Common myeloid progenitor, CD34-positive (primary cell): ENCODE results near the gene MEIG1.
"Not testable (repeated sequence)": the region's sequence is repeated elsewhere in the genome, so short reads cannot be mapped to it uniquely, and the experiment has no call there.

ENCODE experiments used
- CTCF ChIA-PET: fragments of 350-600 bp; sonication (Branson Sonifier 250); formaldehyde crosslinking; loops from one replicate; lab custom pipeline; 2021; ENCODE audit warnings: antibody characterized with exemption; lab: Charles Lee
- POLR2A ChIA-PET: fragments of 350-600 bp; sonication (Branson Sonifier 250); formaldehyde crosslinking; loops from one replicate; lab custom pipeline; 2021; ENCODE audit warnings: antibody characterized with exemption; lab: Charles Lee
- DNase-seq, 3 donors: peaks; one replicate each; pipeline versions ENCODE4 v3.0.0 to v3.0.0-alpha.2; 2013
- H3K27ac ChIP-seq, 2 experiments: 1 replicate in 1 of 2; 2 replicates in 1 of 2; pipeline ENCODE4 v1.7.0; 2013; ENCODE audit warnings: inconsistent platforms in 2 of 2, low read length in 2 of 2, mild to moderate bottlenecking in 2 of 2, low read depth in 1 of 2, moderate library complexity in 1 of 2; ENCODE audit not compliant: severe bottlenecking in 2 of 2, insufficient read depth in 1 of 2, poor library complexity in 1 of 2
- H3K27me3 ChIP-seq, 5 experiments: replicated peaks in 2 of 5; 1 replicate in 3 of 5; 2 replicates in 2 of 5; pipeline versions ENCODE4 v1.6.1 to v1.7.0; 2013; ENCODE audit warnings: low read length in 4 of 5, mild to moderate bottlenecking in 2 of 5, moderate library complexity in 2 of 5, inconsistent platforms in 1 of 5; ENCODE audit not compliant: insufficient read depth in 5 of 5, control insufficient read depth in 4 of 5
- H3K36me3 ChIP-seq, 4 experiments: 1 replicate in 2 of 4; 2 replicates in 2 of 4; pipeline versions ENCODE4 v1.6.1 to v1.7.0; 2013; ENCODE audit warnings: low read length in 3 of 4, control low read depth in 1 of 4, mild to moderate bottlenecking in 1 of 4; ENCODE audit not compliant: control insufficient read depth in 4 of 4, insufficient read depth in 4 of 4
- H3K4me1 ChIP-seq, 4 experiments: 1 replicate in 3 of 4; 2 replicates in 1 of 4; pipeline versions ENCODE4 v1.6.1 to v1.7.1; 2013; ENCODE audit warnings: low read length in 3 of 4, mild to moderate bottlenecking in 3 of 4, control low read depth in 1 of 4, inconsistent platforms in 1 of 4, moderate library complexity in 1 of 4; ENCODE audit not compliant: control insufficient read depth in 4 of 4, insufficient read depth in 4 of 4; ENCODE audit errors: control extremely low read depth in 1 of 4
- H3K4me3 ChIP-seq, 7 experiments: 1 replicate in 4 of 7; 2 replicates in 3 of 7; pipeline versions ENCODE4 v1.5.1 to v1.7.0; 2013; ENCODE audit warnings: mild to moderate bottlenecking in 7 of 7, low read length in 6 of 7, moderate library complexity in 6 of 7, inconsistent platforms in 2 of 7, low read depth in 2 of 7, control low read depth in 1 of 7; ENCODE audit not compliant: insufficient read depth in 4 of 7, control insufficient read depth in 1 of 7; ENCODE audit errors: extremely low read depth in 1 of 7
- H3K9me3 ChIP-seq, 5 experiments: 1 replicate in 4 of 5; 2 replicates in 1 of 5; pipeline versions ENCODE4 v1.6.1 to v1.7.1; 2013; ENCODE audit warnings: low read length in 4 of 5, mild to moderate bottlenecking in 2 of 5, inconsistent platforms in 1 of 5, low read depth in 1 of 5, moderate library complexity in 1 of 5; ENCODE audit not compliant: control insufficient read depth in 4 of 5, insufficient read depth in 2 of 5; ENCODE audit errors: control extremely low read depth in 1 of 5
- WGBS: methylation state at CpG from one replicate; pipeline ENCODE4 v1.1.5; 2013; ENCODE audit not compliant: insufficient coverage; 5-methylcytosine and 5-hydroxymethylcytosine counted together

MEIG1 gene

DNA sequence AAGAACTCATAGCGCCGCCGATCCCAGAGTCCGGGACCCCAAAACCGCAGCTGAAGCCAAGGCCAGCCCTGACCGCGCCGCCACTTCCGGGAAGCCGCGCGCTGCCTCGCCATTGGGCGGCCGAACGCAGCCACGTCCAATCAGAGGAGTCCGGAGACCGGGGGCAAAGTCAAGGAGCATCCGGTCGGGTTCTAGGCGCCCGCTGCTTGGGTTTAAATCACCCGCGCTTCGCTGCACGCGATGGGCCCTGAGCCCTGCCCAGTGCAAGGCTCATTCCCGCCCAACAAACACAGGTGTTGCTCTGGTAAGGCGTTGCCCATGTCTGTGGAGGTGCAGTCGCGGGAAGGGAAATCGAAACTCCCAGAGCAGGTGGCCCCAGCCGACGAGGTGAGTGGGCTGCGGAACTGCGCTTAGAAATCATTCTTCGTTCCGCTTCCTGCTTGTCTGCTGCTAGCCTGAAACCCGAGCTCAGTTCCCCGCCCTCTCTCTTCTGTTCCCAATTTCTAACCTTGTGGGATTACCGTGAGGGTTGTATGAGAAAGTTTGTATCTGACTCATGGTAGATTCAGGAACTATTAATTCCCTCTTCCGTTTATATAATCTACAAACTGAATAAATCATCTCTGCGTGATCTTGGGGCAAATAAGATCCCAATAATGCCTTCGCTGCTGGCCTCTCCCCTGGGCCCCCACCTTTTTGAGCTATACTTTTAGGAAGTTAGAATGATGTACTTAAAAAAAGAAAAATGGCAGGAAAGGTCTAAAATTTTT lies 5.0 kb upstream of the MEIG1 start, which contains the start of gene DCLRE1C:
DCLRE1C (minus strand) TSS at position 96 of the 770 bp plus-strand sequence; CDS start at position 10, 86 bp downstream.
- Histone ChIP-seq H3K36me3 (peaks cover 0 to 10% (median 4%) of the 10 kb centered on the region in 4 experiments), H3K27ac (peak within 1 kb of the TSS; percentile 53 to 82), H3K4me1 (peaks cover 23 to 56% (median 45%) of the 10 kb centered on the region in 4 experiments), H3K27me3 (no peaks in the 10 kb centered on the region), H3K4me3 (peak within 1 kb of the TSS; percentile 81 to 92 (median 88)), H3K9me3 (no peaks in the 10 kb centered on the region)
- CTCF ChIA-PET: interaction anchor here (0.7 to 1.3 kb wide), 2 partner anchors 18 to 21 kb away, joined by 3 read pairs; no protein-coding TSS in a partner anchor
- DNase-seq: peak; percentile 80 to 90 (median 86)
- 0% methylated on average over 38 of the region's 45 CpGs for WGBS
- POLR2A ChIA-PET: interaction anchor here (0.9 kb wide), 1 partner anchor 76 kb away, joined by 3 read pairs; no protein-coding TSS in a partner anchor

DNA sequence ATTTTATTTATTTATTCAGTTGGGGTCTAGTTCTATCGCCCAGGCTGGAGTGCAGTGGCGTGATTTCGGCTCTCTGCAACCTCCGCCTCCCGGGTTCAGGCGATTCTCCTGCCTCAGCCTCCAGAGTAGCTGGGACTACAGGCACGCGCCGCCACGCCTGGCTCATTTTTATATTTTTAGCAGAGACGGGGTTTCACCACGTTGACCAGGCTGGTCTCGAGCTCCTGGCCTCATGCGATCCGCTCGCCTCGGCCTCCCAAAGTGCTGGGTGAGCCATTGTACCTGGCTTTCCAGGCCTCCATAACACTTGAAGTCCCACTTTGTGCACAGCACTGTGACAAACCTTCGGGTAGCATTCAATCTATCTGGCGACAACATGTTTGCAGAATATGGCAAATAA lies 4.3 kb upstream of the MEIG1 start:
- CTCF ChIA-PET: interaction anchor here (0.7 kb wide), 1 partner anchor 20 kb away, joined by 3 read pairs; no protein-coding TSS in a partner anchor
- H3K27ac ChIP-seq: peak overlapping the region in 1 of 2 experiments; percentile 82
- H3K4me3 ChIP-seq: peak overlapping the region in 5 of 7 experiments; percentile 83 to 91 (median 88)

DNA sequence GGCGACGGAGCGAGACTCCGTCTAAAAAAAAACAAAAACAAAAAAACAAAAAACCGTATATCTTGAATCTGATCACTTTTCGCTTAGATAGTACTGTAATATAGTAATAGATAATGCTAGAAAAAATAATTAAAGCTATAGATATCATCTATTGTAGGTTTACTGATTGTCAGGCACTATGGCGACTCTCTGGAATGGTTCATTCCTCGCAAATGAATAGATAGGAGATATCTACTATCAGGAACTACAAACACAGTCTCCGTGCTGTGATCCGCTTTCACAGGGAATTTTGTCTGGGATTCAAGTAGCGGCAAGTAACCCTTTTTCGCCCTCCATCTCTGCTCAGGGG lies 342 bp upstream of the MEIG1 start:
- POLR2A ChIA-PET: interaction anchor here (1.2 kb wide), 1 partner anchor 80 kb away, joined by 3 read pairs; the partner anchor contains the start of gene SUV39H2
- DNase-seq: no peak
- Histone ChIP-seq H3K36me3 (no peaks in the 10 kb centered on the region), H3K27me3 (no peaks in the 10 kb centered on the region), H3K4me1 (peaks cover 8 to 22% (median 18%) of the 10 kb centered on the region in 4 experiments), H3K4me3 (peak overlapping the region; percentile 71 to 90 (median 85)), H3K9me3 (no peaks in the 10 kb centered on the region), H3K27ac (peak overlapping the region in 1 of 2 experiments; percentile 94)
- WGBS: 29% methylated on average over 5 of the region's 12 CpGs
- CTCF ChIA-PET: interaction anchor here (0.9 kb wide), 1 partner anchor 10 kb away, joined by 3 read pairs; no protein-coding TSS in a partner anchor

More for the DNA sequence above, 4.3 kb upstream of the MEIG1 start:
- Histone ChIP-seq H3K9me3 (no peaks in the 10 kb centered on the region), H3K27me3 (no peaks in the 10 kb centered on the region), H3K36me3 (peaks cover 0 to 8% (median 2%) of the 10 kb centered on the region in 4 experiments), H3K4me1 (peaks cover 23 to 55% (median 44%) of the 10 kb centered on the region in 4 experiments)
- POLR2A ChIA-PET: no interaction called here
- no peak for DNase-seq
- WGBS: 91% methylated on average over 19 of the region's 19 CpGs

DNA sequence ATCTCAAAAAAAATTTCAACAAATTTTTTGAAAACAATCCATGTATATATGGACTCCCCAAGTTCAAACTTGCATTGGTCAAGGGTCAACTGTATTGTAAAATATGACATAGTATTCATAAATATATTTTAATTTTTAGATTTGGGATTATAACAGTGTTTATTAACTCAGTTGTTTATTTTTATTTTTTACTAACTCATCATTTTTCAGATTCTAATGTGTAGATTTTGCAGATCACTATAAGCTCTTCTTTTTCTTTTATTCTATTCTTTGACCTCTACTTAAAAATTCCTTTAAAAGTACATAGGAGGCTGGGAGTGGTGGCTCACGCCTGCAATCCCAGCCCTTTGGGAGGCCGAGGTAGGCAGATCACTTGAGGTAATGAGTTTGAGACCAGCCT lies 8.7 kb downstream of the MEIG1 start:
- H3K4me3 ChIP-seq: no peak overlapping the region
- no peaks in the 10 kb centered on the region for H3K27me3 ChIP-seq
- ChIA-PET CTCF (interaction anchor here (1.3 kb wide), 1 partner anchor 19 kb away, joined by 4 read pairs; no protein-coding TSS in a partner anchor), POLR2A (no interaction called here)
- H3K27ac ChIP-seq: no peak overlapping the region
- H3K9me3 ChIP-seq: no peaks in the 10 kb centered on the region
- no CpG with 5 or more reads among the region's 2 CpGs for WGBS
- no peaks in the 10 kb centered on the region for H3K4me1 ChIP-seq
- no peaks in the 10 kb centered on the region for H3K36me3 ChIP-seq
- DNase-seq: no peak

DNA sequence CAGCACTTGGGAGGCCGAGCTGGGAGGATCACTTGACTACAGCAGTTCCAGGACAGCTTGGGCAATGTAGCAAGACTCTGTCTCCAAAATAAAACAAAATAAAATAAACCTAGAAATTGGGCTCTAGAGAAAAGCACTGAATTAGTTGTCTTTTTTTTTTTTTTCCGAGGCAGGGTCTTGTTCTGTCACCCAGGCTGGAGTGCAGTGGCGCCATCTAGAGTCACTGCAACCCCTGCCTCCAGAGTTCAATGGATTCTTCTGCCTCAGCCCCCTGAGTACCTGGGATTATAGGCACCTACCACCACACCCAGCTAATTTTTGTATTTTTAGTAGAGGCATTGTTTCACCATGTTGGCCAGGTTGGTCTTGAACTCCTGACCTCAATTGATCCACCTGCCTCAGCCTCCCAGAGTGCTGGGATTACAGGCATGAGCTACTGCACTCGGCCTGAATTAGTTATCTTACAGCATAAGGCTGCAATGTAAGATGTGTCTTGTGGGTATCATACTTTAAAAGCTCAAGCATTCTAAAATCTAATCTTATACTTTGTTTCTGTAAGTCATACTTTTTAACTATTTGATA lies 12.8 kb downstream of the MEIG1 start:
- POLR2A ChIA-PET: no interaction called here
- WGBS: 0% methylated on average over 1 of the region's 4 CpGs
- H3K27ac ChIP-seq: no peak overlapping the region

DNA sequence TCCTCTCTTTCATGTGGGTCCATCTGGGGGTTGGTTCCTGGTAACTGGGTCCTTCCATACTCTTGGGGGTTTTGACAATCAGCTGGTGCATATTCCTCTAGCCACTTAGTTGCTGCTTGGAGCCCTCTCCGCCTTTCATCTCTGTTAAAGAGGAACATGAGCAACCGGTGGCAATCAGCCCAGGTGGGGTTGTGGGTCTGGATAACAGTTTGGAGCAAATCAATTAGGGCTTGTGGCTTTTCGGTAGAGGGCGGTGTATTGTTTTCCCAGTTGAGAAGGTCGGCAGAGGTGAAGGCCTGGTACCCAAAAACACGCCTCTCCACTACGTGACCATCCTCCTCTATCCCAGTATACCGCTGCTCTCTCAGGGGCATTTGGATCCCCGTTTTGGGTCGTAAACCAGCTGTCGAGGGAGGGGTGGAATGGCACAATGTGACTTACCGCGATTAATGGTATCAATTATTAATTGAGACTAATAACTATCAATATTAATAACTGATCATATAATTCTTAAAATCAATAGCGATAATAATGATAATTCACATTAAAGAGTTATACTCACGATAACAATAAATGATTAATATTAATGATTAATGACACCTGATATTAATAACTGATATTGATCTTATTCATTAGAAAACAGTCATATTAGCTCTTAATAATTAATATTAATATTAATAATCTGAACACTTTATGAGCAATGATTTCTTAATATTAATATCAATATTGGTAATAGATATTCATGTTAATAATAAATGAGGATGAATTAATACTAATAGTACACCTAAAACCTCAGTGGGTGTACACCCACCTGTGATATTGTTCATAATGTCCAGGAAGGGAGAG lies 15.2 kb downstream of the MEIG1 start:
- POLR2A ChIA-PET, DNase-seq, H3K36me3 ChIP-seq, H3K4me3 ChIP-seq, H3K27me3 ChIP-seq, H3K27ac ChIP-seq, H3K9me3 ChIP-seq, H3K4me1 ChIP-seq: not testable (repeated sequence)
- WGBS: 67% methylated on average over 5 of the region's 15 CpGs
- CTCF ChIA-PET: interaction anchor here (0.8 to 1.3 kb wide), 2 partner anchors 20 to 97 kb away, joined by 3 read pairs; no protein-coding TSS in a partner anchor

More for the DNA sequence above, 12.8 kb downstream of the MEIG1 start:
- CTCF ChIA-PET: interaction anchor here (0.5 to 1.8 kb wide), 18 partner anchors 9 to 775 kb away, joined by 3 to 5 read pairs (median 3); partner anchors contain the start of genes CDNF, HSPA14 and MSANTD7
- no peaks in the 10 kb centered on the region for H3K36me3 ChIP-seq
- no peaks in the 10 kb centered on the region for H3K9me3 ChIP-seq
- peak; percentile 23 to 63 (median 62) for DNase-seq
- H3K4me1 ChIP-seq: peaks cover 0 to 3% (median 0%) of the 10 kb centered on the region in 4 experiments
- H3K4me3 ChIP-seq: no peak overlapping the region
- peaks cover 0 to 5% (median 2%) of the 10 kb centered on the region in 5 experiments for H3K27me3 ChIP-seq
